Loucy (cell line): ENCODE measurements around the gene PPP3CA.

Source experiments
- H2AFZ ChIP-seq: fragments of 200-600 bp; sonication (generic); 2 replicates; pipeline ENCODE4 v1.6.0; 2016; ENCODE audit warnings: antibody characterized with exemption, mild to moderate bottlenecking, low read length, moderate library complexity
- H3F3A ChIP-seq: fragments of 200-600 bp; 2 replicates; pipeline ENCODE4 v1.6.0; 2016; ENCODE audit warnings: antibody characterized with exemption, low read depth, mild to moderate bottlenecking
- H3K27me3 ChIP-seq: fragments of 200-600 bp; sonication (generic); 2 replicates; pipeline ENCODE4 v1.6.1; 2014; ENCODE audit warnings: low read length, mild to moderate bottlenecking; ENCODE audit not compliant: insufficient read depth, poor library complexity, severe bottlenecking
- H3K36me3 ChIP-seq: fragments of 200-600 bp; sonication (generic); 2 replicates; pipeline ENCODE4 v1.6.1; 2016; ENCODE audit warnings: low read length; ENCODE audit not compliant: insufficient read depth
- H3K4me1 ChIP-seq: fragments of 200-600 bp; sonication (generic); 2 replicates; pipeline ENCODE4 v1.5.1; 2014; ENCODE audit warnings: low read length, mild to moderate bottlenecking; ENCODE audit not compliant: insufficient read depth, poor library complexity, severe bottlenecking
- H3K4me2 ChIP-seq: fragments of 200-600 bp; sonication (generic); 2 replicates; pipeline ENCODE4 v1.6.0; 2014; ENCODE audit warnings: antibody characterized with exemption, low read length, low read depth, mild to moderate bottlenecking; ENCODE audit not compliant: poor library complexity, severe bottlenecking
- H3K4me3 ChIP-seq: fragments of 200-600 bp; sonication (generic); 2 replicates; pipeline ENCODE4 v1.5.1; 2014; ENCODE audit warnings: low read length, mild to moderate bottlenecking, mixed read lengths; ENCODE audit not compliant: poor library complexity, severe bottlenecking
- H3K79me2 ChIP-seq: fragments of 200-600 bp; sonication (generic); 2 replicates; pipeline ENCODE4 v1.6.1; 2014; ENCODE audit warnings: low read length; ENCODE audit not compliant: insufficient read depth
- H3K9ac ChIP-seq: fragments of 200-600 bp; sonication (generic); 2 replicates; pipeline ENCODE4 v1.6.0; 2014; ENCODE audit warnings: mild to moderate bottlenecking, low read depth, low read length, moderate library complexity; ENCODE audit not compliant: poor library complexity, severe bottlenecking
- H3K9me2 ChIP-seq: fragments of 200-600 bp; sonication (generic); replicated peaks from 2 replicates; pipeline ENCODE4 v1.6.1; 2016; ENCODE audit warnings: low read depth, low read length, mixed read lengths
- H3K9me3 ChIP-seq: fragments of 200-600 bp; sonication (generic); 2 replicates; pipeline ENCODE4 v1.6.1; 2014; ENCODE audit warnings: mild to moderate bottlenecking, antibody characterized with exemption, low read length, low read depth; ENCODE audit not compliant: insufficient read depth
- H4K20me1 ChIP-seq: fragments of 200-600 bp; sonication (generic); 2 replicates; pipeline ENCODE4 v1.6.0; 2014; ENCODE audit warnings: antibody characterized with exemption, low read length, mild to moderate bottlenecking; ENCODE audit not compliant: insufficient read depth, poor library complexity, severe bottlenecking
- EZH2phosphoT487 ChIP-seq: fragments of 200-600 bp; IDR thresholded peaks from 2 replicates; pipeline ENCODE4 v1.6.1; 2018; ENCODE audit warnings: antibody characterized with exemption, mild to moderate bottlenecking, moderate library complexity, borderline replicate concordance
- TF ChIP-seq, protein P1 (sequence below): fragments of 200-600 bp; sonication (generic); conservative IDR thresholded peaks from 2 replicates; pipeline ENCODE4 v1.5.1; 2014; ENCODE audit warnings: mild to moderate bottlenecking, antibody characterized with exemption, low read length

The PPP3CA gene

DNA sequence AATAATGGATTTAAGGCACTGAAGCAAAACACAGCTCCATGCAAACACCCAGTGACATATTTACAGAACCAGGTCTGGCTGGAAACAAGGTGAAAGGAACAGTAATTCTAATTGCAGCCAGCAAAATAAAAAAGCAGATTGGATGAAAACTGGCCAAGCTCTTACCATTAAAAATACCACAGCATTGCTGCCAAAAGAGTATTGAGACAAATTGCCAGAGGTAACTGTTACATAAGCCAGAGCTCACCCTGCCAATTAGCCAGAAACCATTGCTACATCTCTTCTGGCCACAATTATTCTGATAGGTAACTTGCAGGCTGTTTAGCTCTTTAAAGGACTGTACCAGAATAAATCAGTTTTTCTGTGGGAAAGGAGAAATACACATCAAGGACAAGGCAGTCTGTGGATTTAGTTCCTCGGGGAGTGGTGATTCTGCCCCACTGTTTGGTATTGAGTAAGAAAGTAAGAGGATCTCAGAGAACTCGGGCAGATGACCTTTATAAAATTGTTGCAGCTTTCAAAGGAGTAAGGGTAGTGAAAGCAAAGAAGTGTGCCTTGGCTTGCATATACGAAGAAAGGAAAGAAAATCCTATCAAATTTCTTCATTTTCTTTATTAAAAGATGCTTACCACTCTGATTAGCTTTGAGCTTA is 369.5 kb downstream of the PPP3CA start:
- H3K9me3 ChIP-seq = no peaks in the 10 kb centered on the region
- TF ChIP-seq EZH2phosphoT487 = no peak
- TF ChIP-seq, protein P1, sequence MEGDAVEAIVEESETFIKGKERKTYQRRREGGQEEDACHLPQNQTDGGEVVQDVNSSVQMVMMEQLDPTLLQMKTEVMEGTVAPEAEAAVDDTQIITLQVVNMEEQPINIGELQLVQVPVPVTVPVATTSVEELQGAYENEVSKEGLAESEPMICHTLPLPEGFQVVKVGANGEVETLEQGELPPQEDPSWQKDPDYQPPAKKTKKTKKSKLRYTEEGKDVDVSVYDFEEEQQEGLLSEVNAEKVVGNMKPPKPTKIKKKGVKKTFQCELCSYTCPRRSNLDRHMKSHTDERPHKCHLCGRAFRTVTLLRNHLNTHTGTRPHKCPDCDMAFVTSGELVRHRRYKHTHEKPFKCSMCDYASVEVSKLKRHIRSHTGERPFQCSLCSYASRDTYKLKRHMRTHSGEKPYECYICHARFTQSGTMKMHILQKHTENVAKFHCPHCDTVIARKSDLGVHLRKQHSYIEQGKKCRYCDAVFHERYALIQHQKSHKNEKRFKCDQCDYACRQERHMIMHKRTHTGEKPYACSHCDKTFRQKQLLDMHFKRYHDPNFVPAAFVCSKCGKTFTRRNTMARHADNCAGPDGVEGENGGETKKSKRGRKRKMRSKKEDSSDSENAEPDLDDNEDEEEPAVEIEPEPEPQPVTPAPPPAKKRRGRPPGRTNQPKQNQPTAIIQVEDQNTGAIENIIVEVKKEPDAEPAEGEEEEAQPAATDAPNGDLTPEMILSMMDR = no peak

DNA sequence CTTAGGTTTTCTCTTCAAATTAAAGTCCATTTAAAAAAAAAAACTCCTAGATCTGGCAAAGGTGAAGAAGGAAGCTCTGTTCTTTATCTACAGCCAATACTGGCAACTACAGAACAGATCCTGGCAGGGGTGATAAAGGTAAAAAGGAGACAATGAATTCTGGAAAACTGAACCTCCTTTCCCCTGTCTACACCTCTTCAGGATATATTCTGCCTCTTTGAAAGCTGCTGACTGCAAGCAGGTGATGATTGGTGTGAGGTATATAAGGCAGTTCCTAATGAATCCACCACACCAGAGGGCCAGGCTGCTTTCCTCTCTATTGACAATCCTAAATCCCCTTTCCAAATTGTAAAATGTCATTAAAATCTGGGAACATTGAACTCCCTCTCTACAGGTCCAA is 370.1 kb downstream of the PPP3CA start:
- Histone ChIP-seq H3K9ac (no peak overlapping the region), H3K4me1 (no peaks in the 10 kb centered on the region), H3K36me3 (no peaks in the 10 kb centered on the region), H3K27me3 (no peaks in the 10 kb centered on the region), H3K9me2 (no peaks in the 10 kb centered on the region), H3K79me2 (no peaks in the 10 kb centered on the region), H3K9me3 (no peaks in the 10 kb centered on the region), H3K4me2 (no peak overlapping the region), H3F3A (no peaks in the 10 kb centered on the region), H2AFZ (no peak overlapping the region), H3K4me3 (no peak overlapping the region), H4K20me1 (no peaks in the 10 kb centered on the region)
- TF ChIP-seq, protein P1 = no peak
- no peak for TF ChIP-seq EZH2phosphoT487

More for the DNA sequence above, 369.5 kb downstream of the PPP3CA start:
- H2AFZ ChIP-seq = no peak overlapping the region
- H3F3A ChIP-seq = no peaks in the 10 kb centered on the region
- H3K4me3 ChIP-seq = no peak overlapping the region
- no peaks in the 10 kb centered on the region for H3K4me1 ChIP-seq
- no peaks in the 10 kb centered on the region for H4K20me1 ChIP-seq
- H3K9me2 ChIP-seq = no peaks in the 10 kb centered on the region
- H3K4me2 ChIP-seq = no peak overlapping the region
- H3K79me2 ChIP-seq = no peaks in the 10 kb centered on the region
- H3K36me3 ChIP-seq = no peaks in the 10 kb centered on the region
- H3K9ac ChIP-seq = no peak overlapping the region
- H3K27me3 ChIP-seq = no peaks in the 10 kb centered on the region
